Stimulated activated CD4-positive, alpha-beta T cell treated with anti-CD3 and anti-CD28 coated beads, Interleukin-2, amount 100 ng/mL, for 48 hours (primary cell): ENCODE measurements around the gene G6PC1.
"Not testable (repeated sequence)": the region's sequence is repeated elsewhere in the genome, so short reads cannot be mapped to it uniquely, and the experiment has no call there.

Experiments used
- DNase-seq, 2 donors: peaks; one replicate each; pipeline ENCODE4 v3.0.0-alpha.2; 2020

Gene G6PC1

DNA sequence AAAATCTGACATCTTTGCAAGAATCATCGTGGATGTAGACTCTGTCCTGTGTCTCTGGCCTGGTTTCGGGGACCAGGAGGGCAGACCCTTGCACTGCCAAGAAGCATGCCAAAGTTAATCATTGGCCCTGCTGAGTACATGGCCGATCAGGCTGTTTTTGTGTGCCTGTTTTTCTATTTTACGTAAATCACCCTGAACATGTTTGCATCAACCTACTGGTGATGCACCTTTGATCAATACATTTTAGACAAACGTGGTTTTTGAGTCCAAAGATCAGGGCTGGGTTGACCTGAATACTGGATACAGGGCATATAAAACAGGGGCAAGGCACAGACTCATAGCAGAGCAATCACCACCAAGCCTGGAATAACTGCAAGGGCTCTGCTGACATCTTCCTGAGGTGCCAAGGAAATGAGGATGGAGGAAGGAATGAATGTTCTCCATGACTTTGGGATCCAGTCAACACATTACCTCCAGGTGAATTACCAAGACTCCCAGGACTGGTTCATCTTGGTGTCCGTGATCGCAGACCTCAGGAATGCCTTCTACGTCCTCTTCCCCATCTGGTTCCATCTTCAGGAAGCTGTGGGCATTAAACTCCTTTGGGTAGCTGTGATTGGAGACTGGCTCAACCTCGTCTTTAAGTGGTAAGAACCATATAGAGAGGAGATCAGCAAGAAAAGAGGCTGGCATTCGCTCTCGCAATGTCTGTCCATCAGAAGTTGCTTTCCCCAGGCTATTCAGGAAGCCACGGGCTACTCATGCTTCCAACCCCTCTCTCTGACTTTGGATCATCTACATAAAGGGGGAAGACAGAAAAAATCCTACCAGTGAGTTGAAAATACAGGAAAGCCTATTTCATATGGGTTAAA is at the start of gene G6PC1:
TSS of gene G6PC1 (plus strand) at position 340 of the 872 bp plus-strand sequence. CDS start at position 418, 78 bp downstream.
- DNase-seq = no peak

DNA sequence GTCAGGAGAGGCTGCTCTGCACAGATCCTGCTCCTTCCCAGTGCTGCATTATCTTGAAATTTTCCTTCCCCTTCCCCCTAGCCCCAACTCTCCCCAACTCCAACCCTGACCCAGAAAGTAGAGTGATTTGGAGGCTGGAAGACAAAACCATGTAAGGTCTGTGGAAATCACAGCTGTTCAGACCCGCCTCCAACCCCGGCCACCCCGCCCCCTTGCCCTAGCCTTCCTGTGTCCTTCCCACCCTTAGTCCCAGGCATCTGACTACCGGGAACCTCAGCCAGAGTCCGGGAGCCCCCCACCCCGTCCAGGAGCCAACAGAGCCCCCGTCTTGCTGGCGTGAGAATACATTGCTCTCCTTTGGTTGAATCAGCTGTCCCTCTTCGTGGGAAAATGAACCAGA is 49.6 kb upstream of the G6PC1 start, which contains the start of gene AOC3:
TSS of gene AOC3 (plus strand) at position 246 of the 400 bp plus-strand sequence. CDS start at position 391, 145 bp downstream.
- no peak for DNase-seq

DNA sequence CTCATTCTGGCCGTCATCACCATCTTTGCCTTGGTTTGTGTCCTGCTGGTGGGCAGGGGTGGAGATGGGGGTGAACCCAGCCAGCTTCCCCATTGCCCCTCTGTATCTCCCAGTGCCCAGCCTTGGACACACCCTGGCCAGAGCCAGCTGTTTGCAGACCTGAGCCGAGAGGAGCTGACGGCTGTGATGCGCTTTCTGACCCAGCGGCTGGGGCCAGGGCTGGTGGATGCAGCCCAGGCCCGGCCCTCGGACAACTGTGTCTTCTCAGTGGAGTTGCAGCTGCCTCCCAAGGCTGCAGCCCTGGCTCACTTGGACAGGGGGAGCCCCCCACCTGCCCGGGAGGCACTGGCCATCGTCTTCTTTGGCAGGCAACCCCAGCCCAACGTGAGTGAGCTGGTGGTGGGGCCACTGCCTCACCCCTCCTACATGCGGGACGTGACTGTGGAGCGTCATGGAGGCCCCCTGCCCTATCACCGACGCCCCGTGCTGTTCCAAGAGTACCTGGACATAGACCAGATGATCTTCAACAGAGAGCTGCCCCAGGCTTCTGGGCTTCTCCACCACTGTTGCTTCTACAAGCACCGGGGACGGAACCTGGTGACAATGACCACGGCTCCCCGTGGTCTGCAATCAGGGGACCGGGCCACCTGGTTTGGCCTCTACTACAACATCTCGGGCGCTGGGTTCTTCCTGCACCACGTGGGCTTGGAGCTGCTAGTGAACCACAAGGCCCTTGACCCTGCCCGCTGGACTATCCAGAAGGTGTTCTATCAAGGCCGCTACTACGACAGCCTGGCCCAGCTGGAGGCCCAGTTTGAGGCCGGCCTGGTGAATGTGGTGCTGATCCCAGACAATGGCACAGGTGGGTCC is 49.0 kb upstream of the G6PC1 start:
- not testable (repeated sequence) for DNase-seq

DNA sequence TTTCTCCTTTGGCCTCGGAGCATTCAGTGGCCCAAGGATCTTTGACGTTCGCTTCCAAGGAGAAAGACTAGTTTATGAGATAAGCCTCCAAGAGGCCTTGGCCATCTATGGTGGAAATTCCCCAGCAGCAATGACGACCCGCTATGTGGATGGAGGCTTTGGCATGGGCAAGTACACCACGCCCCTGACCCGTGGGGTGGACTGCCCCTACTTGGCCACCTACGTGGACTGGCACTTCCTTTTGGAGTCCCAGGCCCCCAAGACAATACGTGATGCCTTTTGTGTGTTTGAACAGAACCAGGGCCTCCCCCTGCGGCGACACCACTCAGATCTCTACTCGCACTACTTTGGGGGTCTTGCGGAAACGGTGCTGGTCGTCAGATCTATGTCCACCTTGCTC is 48.2 kb upstream of the G6PC1 start:
- no peak for DNase-seq

DNA sequence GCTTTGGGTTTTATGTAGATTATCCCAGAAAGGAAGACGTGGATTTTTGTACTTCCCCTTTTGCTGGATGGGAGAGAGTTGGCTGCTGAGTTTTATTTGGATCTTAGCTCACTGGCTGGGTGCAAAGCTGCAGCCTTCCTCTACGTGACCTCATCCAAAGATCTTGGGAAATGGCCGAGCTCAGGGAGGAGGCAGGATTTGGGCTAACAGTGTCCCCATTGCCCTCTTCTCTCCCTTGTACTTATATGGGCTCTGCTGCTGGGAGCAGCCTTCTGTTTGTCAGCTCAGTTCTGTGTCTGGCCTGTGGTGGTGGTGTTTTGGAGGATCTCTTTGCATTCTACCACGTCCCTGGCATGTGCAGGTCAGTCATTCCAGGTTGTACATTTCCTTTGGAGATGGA is 47.6 kb upstream of the G6PC1 start:
- DNase-seq = no peak

DNA sequence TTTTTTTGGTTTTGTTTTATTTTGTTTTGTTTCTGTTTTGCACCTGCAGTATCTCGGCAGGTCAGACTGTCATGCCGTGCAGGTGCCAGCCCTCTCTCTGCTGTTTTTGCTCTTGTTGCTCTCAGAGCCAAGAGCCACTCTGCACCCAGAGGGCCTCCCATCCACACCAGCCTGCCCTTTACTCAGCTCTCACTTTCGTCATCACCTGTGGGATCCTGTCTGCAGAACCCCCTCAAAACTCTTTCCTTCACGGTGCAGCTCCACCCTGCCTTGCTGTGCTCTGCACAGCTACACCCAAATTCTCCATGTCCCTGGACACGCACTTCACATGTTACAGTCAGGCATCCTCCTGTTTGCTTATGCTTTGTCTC is 47.0 kb upstream of the G6PC1 start:
- no peak for DNase-seq

DNA sequence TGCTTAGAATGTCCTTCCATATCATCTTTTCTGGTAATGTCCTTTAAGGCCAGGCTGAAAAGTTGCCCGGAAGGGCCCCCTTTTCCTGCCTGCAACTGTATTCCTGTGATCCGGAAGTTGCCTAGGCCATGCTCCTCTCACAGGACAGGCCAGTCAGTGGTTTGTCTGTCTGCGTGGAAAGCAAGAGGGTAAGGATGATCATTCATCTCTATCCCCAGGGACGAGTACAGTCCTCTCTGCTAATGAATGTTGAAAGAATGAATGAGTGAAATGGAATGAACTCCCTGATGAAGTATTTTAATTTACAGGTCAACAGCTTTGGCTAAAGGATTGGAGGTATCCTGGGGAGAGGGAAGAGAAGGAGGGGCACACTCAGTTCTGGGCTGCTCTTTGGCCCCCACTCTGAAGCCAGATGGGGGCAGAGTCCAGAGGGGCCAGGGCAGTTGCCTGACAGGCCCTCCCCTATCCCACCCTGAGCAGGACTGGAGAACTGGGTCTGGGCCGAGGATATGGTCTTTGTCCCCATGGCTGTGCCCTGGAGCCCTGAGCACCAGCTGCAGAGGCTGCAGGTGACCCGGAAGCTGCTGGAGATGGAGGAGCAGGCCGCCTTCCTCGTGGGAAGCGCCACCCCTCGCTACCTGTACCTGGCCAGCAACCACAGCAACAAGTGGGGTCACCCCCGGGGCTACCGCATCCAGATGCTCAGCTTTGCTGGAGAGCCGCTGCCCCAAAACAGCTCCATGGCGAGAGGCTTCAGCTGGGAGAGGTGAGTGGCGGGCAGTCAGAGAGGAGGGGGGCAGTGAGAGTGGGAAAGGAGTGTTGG is 46.4 kb upstream of the G6PC1 start:
- DNase-seq = no peak

DNA sequence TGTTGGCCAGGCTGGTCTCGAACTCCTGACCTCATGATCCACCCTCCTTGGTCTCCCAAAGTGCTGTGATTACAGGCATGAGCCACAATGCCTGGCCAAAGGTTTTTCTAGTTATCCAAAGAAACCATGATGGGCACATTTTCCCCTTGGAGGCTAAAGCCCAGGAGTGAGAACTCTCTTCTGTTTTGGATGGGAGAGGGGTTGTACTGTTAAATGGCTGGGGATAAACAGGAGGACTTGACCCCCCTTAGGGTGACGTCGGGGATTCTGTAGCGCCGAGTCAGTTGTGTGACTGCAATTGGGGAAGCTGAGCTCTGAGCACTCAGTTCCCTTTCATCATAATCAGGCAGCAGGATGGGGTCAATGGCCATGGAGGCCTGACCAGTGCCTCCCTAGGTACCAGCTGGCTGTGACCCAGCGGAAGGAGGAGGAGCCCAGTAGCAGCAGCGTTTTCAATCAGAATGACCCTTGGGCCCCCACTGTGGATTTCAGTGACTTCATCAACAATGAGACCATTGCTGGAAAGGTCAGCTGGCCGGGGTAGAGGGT is 45.5 kb upstream of the G6PC1 start:
- no peak for DNase-seq

DNA sequence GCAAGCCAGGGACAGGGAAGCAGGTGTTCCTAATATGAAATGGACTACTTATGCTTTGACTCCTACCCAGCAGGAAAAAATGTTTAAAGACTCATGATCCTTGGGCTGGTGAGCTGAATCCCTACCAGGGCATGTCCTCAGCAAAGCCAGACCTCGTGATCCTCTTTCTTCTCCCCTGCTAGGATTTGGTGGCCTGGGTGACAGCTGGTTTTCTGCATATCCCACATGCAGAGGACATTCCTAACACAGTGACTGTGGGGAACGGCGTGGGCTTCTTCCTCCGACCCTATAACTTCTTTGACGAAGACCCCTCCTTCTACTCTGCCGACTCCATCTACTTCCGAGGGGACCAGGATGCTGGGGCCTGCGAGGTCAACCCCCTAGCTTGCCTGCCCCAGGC is 44.5 kb upstream of the G6PC1 start:
- DNase-seq = not testable (repeated sequence)

DNA sequence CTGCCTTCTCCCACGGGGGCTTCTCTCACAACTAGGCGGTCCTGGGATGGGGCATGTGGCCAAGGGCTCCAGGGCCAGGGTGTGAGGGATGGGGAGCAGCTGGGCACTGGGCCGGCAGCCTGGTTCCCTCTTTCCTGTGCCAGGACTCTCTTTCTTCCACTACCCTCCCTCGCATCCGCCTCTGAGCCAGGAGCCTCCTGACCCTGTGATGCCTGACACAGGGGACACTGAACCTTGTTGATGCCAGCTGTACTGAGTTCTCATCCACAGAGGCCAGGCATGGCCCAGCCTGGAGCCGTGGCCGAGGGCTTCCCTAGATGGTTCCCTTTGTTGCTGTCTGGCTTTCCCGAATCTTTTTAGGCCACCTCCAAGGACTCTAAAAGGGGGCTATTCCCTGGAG is 44.1 kb upstream of the G6PC1 start:
- DNase-seq = not testable (repeated sequence)

DNA sequence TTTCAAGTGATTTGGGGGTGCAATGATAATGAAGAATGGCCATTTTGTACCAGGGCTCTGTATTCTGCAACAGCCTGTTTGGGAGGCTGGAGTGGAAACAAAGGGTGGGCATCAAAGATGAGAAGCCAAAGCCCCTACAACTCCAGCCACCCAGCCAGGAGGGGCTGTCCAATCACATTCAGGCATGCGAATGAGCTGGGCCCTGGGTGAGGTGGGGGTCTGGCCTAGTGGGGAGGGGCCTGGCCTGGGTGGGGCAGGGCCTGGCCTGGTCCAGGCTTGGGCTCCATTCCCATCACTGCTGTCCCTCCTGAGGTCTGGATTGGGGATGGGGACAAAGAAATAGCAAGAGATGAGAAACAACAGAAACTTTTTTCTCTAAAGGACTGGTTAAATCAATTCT is 43.2 kb upstream of the G6PC1 start:
- DNase-seq = no peak

DNA sequence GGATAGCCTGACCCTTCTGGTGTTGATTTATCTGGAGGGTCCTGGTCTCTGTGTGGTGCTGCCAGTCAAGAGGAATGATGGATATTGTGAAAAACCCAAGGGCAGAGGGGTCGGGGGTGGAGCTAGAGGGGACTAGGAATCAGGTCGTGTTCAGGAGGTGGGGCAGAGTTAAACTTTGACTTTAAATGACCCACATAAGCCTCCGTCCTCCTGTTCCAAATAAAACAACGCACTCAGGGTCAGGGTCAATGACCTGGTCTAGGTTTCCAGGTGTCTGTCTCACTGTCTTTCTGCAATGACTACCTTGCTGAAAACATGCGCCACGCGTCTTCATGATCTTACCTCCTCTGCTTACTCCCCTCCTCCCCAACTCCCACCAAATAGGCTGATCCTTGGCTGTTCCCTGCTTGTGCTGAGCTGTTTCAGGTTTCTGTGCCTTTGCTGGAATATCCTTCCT is 34.9 kb upstream of the G6PC1 start:
- no peak for DNase-seq

DNA sequence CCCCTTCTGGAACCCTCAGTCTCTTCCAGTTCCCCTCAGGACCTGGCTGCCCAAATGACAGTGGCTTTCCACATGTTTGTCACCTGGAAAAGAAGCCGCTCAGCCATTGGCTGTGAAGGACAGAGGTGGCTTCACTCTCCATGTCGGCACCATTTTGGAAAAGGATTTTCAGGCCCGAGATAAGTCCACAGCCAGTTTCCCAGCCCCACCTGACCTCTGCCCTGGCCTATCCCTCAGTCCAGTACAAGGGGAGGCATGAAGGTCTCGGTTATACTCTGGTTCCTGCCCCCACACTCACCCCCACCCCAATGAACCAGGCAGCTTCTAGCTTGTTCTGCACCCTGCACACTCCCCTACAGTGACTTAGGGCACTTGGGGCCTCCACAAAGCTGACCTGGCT is 34.4 kb upstream of the G6PC1 start:
- no peak for DNase-seq

DNA sequence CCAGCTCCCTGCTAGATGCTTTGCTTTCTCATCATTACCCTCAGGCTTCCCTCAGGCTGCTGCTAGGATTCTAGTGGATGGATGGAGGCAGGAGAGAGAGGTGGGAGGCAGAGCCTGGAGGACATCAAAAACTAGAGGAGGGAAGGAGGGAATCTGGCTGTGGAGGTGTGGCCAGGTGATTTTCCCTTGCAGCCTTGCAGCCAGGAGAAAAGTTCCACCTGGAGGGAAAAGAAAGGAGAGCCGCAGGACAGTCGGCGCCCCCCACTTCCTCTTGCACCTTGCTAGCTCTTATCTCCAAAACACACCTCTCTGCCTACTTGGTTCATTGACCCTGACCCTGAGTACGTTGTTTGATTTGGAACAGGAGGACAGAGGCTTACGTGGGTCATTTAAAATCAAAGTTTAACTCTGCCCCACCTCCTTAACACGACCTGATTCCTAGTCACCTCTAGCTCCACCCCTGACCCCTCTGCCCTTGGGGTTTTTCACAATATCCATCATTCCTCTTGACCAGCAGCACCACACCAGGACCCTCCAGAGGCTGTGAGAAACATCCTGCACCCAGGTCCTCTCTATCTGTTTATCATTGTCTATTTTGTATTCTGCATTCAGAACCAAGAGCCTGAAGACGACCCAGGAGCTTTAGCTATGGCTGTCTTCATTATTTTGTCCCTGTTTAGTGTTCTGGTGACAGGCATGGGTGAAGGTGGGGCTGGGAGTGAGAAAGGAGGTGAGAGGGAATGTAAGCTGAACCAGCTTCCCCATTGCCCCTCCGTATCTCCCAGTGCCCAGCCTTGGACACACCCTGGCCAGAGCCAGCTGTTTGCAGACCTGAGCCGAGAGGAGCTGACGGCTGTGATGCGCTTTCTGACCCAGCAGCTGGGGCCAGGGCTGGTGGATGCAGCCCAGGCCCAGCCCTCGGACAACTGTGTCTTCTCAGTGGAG is 33.7 kb upstream of the G6PC1 start:
- DNase-seq = no peak

DNA sequence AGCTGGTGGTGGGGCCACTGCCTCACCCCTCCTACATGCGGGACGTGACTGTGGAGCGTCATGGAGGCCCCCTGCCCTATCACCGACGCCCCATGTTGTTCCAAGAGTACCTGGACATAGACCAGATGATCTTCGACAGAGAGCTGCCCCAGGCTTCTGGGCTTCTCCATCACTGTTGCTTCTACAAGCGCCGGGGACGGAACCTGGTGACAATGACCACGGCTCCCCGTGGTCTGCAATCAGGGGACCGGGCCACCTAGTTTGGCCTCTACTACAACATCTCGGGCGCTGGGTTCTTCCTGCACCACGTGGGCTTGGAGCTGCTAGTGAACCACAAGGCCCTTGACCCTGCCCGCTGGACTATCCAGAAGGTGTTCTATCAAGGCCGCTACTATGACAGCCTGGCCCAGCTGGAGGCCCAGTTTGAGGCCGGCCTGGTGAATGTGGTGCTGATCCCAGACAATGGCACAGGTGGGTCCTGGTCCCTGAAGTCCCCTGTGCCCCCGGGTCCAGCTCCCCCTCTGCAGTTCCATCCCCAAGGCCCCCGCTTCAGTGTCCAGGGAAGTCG is 32.8 kb upstream of the G6PC1 start:
- DNase-seq = not testable (repeated sequence)

DNA sequence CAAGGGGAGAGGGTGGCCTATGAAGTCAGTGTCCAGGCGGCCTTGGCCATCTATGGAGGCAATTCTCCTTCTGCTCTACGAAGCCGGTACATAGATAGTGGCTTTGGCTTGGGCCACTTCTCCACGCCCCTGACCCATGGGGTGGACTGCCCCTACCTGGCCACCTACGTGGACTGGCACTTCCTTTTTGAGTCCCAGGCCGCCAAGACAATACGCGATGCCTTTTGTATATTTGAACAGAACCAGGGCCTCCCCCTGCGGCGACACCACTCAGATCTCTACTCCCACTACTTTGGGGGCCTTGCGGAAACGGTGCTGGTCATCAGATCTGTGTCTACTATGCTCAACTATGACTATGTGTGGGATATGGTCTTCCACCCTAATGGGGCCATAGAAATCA is 32.3 kb upstream of the G6PC1 start:
- DNase-seq = no peak

DNA sequence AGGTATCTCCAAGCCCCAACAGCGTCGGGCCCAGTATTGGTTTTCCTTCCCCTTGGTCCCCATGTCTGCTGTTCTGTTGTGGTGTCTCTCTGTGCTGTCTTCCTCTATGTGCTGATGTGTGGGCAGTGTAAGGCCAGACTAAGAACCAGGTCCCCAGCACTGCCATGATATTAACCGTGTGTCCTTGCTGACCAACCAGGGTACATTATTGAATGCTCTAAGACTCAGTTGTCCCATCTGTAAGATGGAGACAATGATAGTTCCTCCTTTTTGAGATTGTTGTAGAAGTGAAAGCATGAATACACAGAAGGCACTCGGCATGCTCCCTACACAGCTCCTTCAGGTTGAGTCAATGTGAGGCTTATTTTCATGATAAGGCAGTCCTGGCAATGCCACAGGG is 29.0 kb upstream of the G6PC1 start:
- DNase-seq = no peak

DNA sequence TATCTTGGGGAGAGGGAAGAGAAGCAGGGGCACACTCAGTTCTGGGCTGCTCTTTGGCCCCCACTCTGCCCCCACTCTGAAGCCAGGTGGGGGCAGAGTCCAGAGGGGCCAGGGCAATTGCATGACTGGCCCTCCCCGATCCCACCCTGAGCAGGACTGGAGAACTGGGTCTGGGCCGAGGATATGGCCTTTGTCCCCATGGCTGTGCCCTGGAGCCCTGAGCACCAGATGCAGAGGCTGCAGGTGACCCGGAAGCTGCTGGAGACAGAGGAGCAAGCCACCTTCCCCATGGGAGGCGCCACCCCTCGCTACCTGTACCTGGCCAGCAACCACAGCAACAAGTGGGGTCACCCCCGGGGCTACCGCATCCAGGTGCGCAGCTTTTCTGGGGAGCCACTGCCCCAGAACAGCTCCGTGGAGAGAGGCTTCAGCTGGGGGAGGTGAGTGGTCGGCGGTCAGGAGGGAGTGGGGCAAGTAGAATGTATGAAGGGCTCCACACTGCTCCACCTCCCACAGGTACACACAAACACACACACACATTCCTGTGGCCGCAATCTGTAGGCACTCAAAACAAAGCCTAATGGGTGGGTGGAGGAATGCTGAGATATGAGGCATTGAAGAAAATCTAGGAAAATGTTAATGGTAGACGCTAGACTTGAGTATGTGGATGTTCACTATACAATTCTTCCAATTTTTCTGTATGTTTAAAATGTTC is 28.2 kb upstream of the G6PC1 start:
- DNase-seq = no peak

DNA sequence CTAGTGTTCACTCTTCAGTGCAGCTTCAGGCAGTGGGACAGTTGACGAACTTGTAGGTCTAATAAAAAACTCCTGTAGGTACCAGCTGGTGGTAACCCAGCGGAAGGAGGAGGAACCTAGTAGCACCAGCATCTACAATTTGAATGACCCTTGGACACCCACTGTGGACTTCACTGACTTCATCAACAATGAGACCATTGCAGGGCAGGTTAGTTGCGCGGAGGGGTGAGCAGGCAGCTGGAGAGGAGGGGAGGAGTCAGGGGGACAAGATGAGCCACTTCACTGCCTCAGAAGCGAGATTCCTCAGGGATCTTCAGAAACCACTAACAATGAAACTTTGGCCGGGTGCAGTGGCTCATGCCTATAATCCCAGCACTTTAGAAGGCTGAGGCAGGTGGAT is 27.3 kb upstream of the G6PC1 start:
- DNase-seq = no peak
